GM21423 (cell line): ENCODE data around the gene KNCN.

Experiments
- ATAC-seq: cut with Tn5 transposase; IDR thresholded peaks from one replicate; pipeline ENCODE4 v1.9.1; 2021; ENCODE audit warnings: mild to moderate bottlenecking, moderate library complexity; ENCODE audit not compliant: unreplicated experiment

Gene KNCN

DNA sequence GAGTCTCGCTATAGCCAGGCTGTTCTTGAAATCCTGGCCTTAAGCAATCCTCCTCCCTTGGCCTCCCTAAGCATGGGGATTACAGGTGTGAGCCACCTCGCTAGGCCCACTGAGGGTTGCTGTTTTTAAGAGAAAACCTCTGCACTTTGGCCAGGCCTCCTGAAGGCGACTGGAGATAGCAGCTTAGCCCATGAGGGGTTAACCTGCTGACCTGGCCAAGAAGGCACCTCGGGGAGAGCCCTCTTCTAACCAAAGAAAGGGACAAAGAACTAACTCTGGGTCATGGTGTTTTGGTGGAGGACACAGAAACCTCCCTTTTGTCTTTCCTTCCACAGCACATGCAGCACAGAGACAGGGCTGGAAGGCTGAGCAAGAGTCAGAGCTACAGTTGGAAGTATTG is 17.7 kb upstream of the KNCN start:
- no peak for ATAC-seq

DNA sequence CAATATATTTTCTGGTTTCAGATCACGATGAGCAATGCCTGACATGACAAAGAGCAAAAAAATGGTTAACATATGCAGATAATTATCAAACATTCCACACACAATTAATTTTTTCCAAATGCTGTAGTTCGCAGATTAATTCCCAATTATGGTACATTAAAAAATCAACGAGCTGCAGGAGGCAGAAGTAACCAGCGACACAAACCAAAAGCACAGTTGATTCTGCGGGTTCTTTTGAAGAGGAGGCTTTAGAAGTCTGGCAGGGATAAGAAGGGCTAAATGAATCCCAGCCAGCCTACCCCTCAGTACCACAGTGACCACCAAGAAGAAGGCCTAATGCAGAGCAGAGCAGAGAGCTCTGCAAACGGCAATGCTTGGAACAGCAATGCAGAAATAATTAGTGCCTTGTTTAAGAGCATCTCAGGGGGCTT is 17.0 kb upstream of the KNCN start:
- ATAC-seq, result no peak

DNA sequence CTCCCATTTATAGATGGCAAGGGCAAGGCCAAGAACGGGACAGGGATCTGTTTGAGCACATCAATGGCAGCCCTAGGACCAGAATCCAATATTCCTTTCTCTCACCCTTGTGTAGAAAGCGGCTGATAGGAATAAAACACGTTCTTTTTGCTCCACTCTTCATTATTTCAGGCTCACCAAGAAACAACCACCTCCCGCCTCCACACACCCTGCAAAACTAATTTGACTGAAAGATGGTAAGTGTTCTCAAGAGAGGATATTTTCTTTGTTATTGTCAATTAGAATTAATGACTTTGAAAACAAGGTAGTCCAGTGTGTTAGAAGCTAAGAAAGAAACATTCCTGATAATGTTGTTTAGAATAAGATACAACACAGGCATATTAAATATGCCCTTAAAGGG is 11.9 kb upstream of the KNCN start:
- ATAC-seq, result no peak

DNA sequence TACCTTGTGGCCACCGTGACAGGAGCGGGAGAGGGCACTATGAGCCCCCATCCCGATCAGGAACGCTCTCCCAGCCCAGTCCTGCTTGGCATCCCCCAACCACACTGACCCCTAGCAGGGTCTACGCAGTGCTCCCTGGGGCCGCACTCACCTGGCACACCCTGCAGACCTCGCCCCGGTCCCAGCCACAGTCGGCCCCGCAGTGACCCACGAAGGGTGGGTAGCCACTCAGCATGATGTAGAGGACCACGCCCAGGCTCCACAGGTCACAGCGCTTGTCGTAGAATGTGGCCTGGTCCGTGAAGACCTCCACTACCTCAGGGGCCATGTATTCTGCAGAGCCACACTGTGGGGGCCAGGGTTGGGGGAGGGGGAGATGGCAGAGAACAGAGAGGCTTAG is 11.1 kb upstream of the KNCN start:
- no peak for ATAC-seq

DNA sequence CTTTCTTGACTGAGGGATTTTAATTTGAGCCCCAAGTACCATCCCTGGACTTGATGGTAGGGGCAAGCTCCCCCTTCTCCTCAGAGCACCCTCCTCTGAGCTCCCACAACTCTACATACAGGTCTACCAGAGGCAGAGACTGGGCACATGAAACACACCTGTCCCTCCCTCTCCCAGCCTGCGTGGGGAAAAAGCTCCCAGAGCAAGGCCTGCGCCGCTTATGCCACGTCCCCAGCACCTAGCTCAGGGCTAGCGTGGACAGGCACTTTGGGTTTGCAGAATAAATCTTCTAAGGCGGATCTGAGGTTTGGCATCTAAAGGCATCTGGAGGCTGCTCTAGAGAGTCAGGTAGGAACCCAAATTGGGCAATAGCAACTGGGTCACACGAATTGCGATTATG is 7.5 kb upstream of the KNCN start:
- no peak for ATAC-seq

DNA sequence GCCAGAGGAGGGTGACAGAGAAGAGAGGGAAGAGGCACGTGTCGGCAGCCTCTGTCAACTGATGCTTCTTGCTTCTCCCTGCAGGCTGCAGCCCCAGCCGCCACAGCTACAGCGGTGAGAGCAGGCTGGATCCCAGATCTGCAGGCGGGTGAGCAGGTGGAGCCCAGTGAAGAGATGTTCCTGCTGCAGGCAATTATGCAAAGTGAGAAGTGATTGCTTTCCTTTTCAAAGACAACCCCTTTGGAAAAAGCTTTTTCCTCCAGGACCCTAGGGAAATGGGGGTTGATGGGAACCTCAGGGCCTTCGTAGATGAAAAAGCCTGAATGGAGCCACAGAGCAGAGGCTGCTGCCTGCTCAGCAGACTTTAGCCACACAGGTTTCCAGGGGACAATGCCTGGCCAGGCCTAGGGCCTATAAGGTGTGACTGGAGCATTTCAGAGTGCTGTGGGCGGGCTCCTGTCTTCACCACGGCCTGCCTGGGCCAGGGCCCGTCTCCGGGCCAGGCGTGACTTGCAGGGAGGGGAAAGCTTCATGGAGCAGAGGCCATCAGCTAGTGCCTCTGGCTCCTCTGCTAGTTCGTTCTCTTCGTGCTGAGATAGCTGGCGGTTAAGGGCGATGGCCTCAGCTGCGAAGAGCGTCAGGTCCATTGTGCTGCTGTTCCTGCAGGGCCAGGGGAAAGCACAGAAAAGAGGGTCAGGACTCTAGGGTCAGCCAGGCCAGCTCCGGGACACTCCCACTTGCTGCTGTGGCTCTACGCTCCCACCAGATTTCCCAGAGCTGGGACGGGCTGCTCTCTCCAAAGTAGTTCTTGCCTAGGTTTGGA is 6.9 kb upstream of the KNCN start:
- ATAC-seq, result no peak

DNA sequence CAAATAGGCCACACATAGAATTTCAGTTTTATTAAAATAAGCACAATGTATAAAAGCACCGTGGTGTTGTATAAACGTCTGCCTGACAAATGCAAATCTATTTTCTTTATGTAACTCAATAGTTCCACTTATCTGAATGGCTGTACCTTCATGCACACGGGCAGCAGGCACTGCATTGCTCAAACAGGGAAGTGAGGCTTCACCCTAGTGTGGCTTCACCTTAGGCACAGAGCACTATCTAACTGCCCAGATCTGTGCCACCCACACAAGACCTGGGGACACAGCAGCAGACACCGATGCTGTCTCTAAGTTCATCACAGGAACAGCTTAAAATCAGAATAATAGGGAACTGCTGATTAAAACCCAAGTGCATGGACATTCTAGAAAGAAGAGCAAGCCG is 6.0 kb upstream of the KNCN start:
- no peak for ATAC-seq

DNA sequence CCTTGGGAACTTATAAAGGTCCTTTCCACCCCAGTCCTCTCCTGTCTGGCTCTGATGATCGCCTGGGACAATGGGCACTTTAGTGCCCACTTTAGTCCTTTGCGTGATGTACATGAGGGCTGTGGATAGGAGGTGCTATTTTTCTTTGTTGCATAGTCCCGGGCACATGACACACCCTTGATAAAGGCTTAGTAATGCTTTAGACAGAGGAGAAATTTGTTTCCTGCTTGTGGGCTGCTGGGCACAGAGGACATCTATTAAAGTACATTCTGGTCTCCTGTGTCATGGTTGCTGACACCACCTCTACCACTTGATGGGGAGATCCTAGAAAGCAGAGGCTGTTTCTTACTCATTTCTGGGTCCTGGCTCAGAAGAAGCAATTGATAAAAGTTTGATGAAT is 5.4 kb upstream of the KNCN start:
- ATAC-seq, result no peak

DNA sequence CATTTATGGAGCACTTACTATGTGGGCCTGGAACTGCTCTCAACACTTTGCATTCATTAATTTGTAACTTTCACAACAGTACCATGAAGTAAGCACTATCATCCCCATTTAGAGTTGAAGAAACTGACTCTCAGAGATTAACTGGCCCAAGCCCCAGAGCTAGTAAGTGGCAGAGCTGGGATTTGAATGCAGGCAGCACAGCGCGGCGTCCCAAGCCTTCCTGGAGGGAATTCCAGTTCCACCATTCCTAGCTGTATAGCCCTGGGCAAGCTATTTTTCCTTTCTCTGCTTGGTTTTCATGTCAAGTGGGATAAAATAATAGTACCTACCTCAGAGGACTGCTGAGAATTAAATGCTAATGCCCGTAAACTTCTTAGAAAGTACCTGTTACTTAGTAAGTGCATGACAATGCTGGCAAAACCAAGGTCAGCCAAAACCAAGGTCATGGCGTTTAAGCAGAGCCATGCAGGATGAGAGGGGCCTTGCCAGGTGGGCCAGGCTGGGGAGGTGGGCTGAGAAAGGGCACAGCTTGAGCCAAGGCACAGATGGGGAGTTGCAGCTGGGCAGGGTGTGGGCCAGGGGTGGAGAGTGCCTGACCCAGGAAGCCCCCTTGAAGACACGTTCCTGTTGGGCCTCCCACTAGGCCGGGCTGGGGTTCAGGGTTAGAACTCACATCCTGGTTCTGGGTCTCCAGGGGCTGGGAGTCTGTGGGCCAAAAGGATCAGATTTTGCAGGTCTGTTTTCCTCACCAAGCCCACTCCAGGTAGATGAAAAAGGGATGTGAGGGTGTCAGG is 4.6 kb upstream of the KNCN start:
- no peak for ATAC-seq

DNA sequence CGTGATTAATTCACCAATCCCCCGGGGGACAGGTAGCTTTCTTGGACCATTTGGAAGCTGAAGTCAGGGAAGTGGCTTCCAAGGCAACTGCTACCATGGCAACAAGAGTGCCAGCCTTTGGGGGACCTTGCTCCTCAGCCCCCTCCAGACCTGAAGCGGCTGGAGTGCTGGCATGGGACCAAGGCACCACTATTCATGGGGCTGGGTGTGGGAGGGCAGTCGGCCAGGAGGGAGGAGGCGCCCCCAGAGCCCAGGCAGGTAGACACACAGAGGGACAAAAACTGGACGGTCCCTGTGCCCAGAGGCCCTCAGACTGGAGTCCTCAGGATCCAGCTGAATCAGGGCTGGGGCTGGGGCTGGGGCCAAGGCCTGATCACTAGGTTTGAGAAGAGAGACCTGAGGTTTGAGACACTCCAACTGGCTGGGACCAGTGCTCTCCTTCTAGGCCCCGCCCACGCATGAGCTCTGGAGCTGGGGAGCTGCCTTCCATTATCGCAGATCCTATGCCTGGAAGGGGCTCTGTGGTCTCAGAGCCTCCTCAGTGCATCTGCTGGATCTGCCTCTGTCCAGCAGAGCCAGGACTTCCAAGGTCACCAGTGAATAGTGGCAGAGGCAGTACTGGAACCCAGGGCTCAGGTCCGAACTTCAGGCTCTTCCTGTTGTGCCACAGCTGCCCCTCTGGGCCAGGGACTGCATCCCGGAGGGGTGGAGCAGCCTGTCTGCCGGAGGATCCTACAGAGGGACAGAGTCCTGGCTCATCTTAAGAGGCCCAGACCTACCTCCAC is 3.3 kb upstream of the KNCN start:
- ATAC-seq, result no peak

DNA sequence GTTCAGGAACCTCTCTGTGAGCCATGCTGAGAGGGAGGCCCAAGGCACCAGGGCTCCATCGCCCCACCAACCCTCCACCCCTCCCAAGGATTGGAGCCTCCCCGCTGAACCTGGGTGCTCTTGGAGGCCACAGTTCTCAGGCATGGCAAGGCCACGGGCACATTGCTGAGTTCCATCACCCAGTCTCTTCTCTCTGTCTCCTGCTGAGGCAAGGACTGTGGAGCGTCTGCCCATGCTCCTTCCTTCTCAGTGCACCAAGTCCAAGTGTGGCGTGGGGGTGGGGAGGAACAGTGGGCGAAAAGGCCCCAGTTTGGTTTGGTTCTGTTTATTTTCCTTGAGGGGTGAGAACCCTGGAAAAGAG is 2.8 kb upstream of the KNCN start:
- ATAC-seq, result no peak

DNA sequence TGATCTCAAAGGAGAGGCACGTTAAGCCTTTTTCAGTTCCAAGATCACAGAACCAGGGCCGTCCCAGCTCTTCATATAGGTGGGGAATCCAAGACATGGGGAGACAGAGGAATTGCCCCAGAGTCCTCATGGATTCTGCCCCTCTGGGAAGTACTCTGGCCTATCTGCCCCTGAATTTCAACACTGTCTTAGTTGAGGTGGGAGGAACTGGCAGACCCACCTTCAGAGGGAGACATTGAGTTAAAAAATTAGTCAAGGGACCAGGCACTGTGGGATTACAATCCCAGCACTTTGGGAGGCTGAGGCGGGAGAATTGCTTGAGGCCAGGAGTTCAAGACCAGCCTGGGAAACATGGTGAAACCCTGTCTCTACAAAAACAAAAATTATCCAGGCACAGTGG is 2.1 kb upstream of the KNCN start:
- no peak for ATAC-seq

DNA sequence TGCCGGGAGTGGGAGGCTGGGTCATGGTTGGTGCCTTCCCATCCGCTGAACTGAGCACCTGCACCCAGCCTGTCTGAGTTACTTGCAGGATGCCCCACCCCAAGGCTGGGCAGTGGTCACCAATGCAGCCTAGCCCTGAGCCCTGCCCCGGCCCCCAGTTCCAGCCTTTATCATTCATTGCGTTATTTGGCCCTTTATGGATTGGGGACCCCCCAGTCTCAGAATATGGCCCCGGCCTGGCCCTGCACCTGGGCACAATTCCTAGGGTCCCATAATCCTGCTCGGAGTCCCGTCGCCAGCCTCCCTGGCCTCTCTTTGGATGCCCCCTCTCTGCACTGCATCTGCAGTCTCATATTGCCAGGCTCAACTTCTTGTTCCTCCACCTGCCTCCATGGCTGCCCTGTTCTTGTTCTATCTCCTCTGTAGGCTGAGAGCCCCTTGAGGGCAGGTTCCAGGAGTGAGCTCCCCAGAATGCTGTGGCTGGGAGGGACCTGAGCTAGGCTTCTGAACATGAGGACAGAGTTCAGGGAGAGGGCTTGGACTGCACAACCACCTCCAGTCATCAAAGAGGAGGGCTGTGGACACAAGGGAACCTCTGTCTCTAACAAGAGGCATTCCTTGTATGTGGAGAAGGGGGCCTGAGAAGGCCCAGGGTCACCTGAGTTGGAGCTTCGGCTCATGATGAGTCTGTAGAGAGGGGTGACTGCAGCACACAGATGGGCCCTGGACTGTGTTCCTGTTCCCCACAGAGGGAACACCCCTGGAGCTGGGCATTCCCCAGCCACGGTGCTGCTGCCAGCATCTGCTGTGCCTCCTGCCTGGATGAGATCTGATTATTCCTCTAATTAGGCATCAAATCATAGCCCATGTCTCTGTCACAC is 1.1 kb upstream of the KNCN start:
- no peak for ATAC-seq

DNA sequence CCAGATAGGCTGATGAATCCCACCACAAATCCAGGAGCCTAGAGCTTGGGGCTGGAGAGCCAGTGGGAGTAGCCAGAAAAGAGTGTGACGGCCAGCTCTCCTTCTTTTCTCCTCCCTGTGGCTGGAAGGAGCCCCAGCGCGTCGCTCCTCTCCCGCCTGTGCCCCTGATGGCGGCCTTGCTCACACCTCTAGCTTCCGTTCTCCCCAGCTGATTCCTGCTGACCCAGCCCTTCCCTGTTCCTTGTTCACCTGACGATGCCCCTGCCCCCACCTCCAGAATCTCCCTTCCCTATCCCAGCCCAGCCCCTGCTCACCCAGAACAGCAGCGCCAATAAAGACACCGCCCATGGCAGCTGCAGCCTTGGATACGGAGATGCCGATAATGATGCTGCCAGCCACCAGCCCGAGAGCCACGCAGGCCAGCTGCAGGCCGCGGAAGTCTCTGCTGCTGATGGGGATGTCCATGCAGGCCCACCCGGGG is 656 bp downstream of the KNCN start:
- no peak for ATAC-seq

DNA sequence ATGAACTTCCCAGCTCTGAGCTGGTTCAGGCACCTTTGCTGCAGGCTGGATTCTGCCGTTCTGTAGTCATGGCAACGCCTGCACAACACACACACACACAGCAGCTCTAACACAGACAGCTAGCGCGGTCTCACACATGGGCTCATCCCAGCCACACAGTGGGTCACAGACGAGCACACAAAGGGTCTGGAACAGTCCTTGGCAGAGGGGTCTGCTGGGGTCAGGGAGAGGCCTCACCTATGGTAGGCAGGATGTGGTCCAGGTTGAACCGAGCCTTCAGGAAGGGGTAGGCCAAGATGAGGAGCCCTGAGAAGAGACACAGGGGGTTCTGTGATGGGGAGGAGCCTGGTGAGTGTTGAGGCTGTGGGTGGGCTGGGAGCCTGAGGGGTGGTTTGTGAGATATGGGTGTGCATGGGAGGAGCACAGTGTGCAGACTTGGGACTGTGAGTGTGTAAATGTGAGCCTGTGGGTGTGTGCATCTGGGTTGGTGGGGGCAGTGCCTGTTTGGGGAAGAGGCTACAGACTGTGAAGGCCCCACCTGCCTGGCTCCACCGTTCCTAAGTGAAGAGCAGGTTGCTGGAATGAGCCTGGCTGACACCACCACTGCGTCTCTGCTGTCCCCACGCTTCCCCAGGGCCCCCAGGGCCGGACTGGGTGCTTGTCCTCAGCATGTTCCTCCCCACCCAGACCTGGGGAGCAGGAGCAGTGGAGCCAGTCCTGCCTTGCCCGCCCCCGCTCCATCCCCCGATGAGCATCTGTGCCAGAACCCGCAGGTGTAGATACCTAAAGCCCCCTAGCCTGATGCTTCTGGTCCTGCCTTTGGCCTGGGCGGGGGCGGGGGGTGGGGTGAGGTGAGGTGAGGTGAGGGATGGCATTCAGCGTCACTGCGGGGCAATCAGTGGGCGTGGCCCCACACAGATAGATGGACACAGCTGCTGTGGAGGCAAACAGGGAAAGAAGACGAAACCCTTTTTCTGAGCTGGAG is 1.5 kb downstream of the KNCN start:
- no peak for ATAC-seq

DNA sequence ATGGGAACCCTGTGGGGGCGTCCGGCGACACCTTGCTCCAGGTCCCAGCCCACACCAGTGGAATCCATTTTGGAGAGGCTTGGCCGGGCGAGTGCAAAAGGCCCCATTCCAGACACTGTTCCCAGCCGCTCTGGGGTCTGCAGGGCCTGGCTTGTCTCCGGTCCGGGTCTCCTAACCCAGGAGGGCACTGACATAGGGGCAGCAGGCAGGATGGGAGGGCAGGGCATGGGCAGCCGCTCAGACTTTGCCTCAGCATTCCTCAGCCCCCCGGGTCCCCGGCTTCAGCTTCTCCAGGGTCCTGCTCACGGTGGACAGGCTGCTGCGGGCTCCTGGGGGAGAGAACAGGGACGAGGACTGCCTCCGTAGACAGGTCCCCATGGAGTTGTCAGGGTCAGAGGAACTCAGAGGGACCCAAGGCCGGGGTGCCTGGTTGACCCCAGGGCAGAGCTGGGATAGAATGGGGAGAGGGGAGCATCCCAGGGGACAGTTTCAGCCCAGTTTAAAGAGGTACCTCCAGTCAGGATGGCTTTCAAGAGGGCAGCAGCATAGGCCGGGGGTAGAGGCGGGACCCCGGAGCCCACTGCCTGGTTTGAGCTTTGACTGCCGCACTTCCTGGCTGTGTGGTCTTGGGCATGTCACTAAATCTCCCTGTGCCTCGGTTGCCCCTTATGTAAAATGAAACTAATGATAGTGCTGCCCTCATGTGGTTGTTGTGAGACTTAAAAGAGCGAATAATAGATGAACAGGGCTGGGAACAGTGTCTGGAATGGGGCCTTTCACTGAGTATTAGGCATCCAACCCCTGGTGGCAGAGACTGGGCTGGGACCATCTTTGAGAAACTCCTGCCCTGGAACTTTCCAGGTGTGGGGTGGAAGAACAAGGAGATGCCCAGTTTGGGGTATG is 3.7 kb downstream of the KNCN start:
- no peak for ATAC-seq

DNA sequence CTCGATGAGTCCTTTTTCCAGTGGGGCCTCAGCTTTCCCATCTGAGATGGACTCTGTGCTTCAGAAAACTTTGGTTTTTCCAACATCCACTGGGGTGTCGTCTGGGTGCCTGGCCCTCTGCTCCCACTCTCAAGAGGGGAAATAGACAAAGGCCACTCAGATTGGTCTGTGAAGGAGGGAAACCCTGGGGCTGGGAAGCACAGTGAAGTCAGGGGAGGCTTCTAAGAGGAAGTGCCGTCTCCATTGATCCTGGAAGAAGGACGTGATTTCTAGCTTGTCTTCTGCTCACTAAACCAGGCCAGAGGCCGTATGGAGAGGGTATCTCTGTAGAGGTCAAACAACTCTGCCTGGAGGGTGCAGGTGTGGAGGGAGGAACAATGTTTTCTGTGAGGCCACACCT is 5.2 kb downstream of the KNCN start:
- ATAC-seq, result no peak

DNA sequence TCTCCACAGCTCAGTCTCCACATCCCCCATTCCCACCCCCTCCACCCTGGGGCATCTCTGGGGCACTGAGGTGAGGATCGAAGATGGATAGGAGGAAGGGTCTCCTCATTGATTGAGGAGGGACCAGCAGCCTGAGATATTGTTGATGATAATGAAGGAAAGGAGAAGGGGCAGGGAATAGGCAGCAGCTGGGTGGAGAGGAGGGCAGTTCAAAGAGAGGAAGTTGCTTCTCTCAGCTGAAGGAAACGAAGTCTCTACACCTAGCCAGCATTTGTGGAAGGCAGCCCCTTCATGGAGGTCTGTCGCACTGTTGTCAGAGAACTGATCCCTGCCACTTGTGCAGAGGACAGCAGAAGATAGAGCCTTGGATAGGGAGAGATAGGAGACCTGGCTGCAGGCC is 5.7 kb downstream of the KNCN start:
- ATAC-seq, result no peak
